Neural progenitor cell (in vitro differentiated cells): ENCODE data around the gene DCDC1.

Experiments
- EZH2 ChIP-seq: fragments of 200-600 bp; sonication (generic); IDR thresholded peaks from 2 replicates; pipeline ENCODE4 v1.6.1; 2017; ENCODE audit warnings: antibody characterized with exemption, mild to moderate bottlenecking, moderate library complexity
- TF ChIP-seq, protein P1 (sequence below): fragments of 200-600 bp; sonication (generic); IDR thresholded peaks from 2 replicates; pipeline ENCODE4 v1.5.1; 2017; ENCODE audit warnings: antibody characterized with exemption, mild to moderate bottlenecking

DNA sequence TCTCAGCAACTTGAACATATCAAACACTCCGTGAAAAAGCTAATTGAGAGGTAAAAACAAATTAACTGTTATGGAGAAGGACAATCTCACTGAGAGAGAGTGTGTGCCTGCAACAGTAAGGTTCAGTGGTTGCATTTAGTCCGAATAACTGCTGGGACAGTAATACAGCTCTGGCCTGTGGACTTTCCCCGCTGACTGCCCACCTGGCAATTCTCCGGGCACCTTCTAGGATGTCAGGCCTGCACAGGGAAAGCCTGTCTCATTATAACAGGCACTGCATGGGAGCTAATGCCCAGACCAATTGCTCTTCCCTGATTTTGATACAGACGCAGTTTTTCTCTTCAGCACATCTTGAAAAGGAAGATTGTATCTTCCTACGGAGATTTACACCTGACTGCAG is 251.0 kb downstream of the DCDC1 start:
- TF ChIP-seq, protein P1, sequence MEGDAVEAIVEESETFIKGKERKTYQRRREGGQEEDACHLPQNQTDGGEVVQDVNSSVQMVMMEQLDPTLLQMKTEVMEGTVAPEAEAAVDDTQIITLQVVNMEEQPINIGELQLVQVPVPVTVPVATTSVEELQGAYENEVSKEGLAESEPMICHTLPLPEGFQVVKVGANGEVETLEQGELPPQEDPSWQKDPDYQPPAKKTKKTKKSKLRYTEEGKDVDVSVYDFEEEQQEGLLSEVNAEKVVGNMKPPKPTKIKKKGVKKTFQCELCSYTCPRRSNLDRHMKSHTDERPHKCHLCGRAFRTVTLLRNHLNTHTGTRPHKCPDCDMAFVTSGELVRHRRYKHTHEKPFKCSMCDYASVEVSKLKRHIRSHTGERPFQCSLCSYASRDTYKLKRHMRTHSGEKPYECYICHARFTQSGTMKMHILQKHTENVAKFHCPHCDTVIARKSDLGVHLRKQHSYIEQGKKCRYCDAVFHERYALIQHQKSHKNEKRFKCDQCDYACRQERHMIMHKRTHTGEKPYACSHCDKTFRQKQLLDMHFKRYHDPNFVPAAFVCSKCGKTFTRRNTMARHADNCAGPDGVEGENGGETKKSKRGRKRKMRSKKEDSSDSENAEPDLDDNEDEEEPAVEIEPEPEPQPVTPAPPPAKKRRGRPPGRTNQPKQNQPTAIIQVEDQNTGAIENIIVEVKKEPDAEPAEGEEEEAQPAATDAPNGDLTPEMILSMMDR, result no peak
- no peak for TF ChIP-seq EZH2
